Loucy (cell line): ENCODE data around the gene LITAFD.

Experiments
- H2AFZ ChIP-seq: fragments of 200-600 bp; sonication (generic); 2 replicates; pipeline ENCODE4 v1.6.0; 2016; ENCODE audit warnings: antibody characterized with exemption, mild to moderate bottlenecking, low read length, moderate library complexity
- H3F3A ChIP-seq: fragments of 200-600 bp; 2 replicates; pipeline ENCODE4 v1.6.0; 2016; ENCODE audit warnings: antibody characterized with exemption, low read depth, mild to moderate bottlenecking
- H3K27me3 ChIP-seq: fragments of 200-600 bp; sonication (generic); 2 replicates; pipeline ENCODE4 v1.6.1; 2014; ENCODE audit warnings: low read length, mild to moderate bottlenecking; ENCODE audit not compliant: insufficient read depth, poor library complexity, severe bottlenecking
- H3K36me3 ChIP-seq: fragments of 200-600 bp; sonication (generic); 2 replicates; pipeline ENCODE4 v1.6.1; 2016; ENCODE audit warnings: low read length; ENCODE audit not compliant: insufficient read depth
- H3K4me1 ChIP-seq: fragments of 200-600 bp; sonication (generic); 2 replicates; pipeline ENCODE4 v1.5.1; 2014; ENCODE audit warnings: low read length, mild to moderate bottlenecking; ENCODE audit not compliant: insufficient read depth, poor library complexity, severe bottlenecking
- H3K4me2 ChIP-seq: fragments of 200-600 bp; sonication (generic); 2 replicates; pipeline ENCODE4 v1.6.0; 2014; ENCODE audit warnings: antibody characterized with exemption, low read length, low read depth, mild to moderate bottlenecking; ENCODE audit not compliant: poor library complexity, severe bottlenecking
- H3K4me3 ChIP-seq: fragments of 200-600 bp; sonication (generic); 2 replicates; pipeline ENCODE4 v1.5.1; 2014; ENCODE audit warnings: low read length, mild to moderate bottlenecking, mixed read lengths; ENCODE audit not compliant: poor library complexity, severe bottlenecking
- H3K79me2 ChIP-seq: fragments of 200-600 bp; sonication (generic); 2 replicates; pipeline ENCODE4 v1.6.1; 2014; ENCODE audit warnings: low read length; ENCODE audit not compliant: insufficient read depth
- H3K9ac ChIP-seq: fragments of 200-600 bp; sonication (generic); 2 replicates; pipeline ENCODE4 v1.6.0; 2014; ENCODE audit warnings: mild to moderate bottlenecking, low read depth, low read length, moderate library complexity; ENCODE audit not compliant: poor library complexity, severe bottlenecking
- H3K9me2 ChIP-seq: fragments of 200-600 bp; sonication (generic); replicated peaks from 2 replicates; pipeline ENCODE4 v1.6.1; 2016; ENCODE audit warnings: low read depth, low read length, mixed read lengths
- H3K9me3 ChIP-seq: fragments of 200-600 bp; sonication (generic); 2 replicates; pipeline ENCODE4 v1.6.1; 2014; ENCODE audit warnings: mild to moderate bottlenecking, antibody characterized with exemption, low read length, low read depth; ENCODE audit not compliant: insufficient read depth
- H4K20me1 ChIP-seq: fragments of 200-600 bp; sonication (generic); 2 replicates; pipeline ENCODE4 v1.6.0; 2014; ENCODE audit warnings: antibody characterized with exemption, low read length, mild to moderate bottlenecking; ENCODE audit not compliant: insufficient read depth, poor library complexity, severe bottlenecking
- EZH2phosphoT487 ChIP-seq: fragments of 200-600 bp; IDR thresholded peaks from 2 replicates; pipeline ENCODE4 v1.6.1; 2018; ENCODE audit warnings: antibody characterized with exemption, mild to moderate bottlenecking, moderate library complexity, borderline replicate concordance
- TF ChIP-seq, protein P1 (sequence below): fragments of 200-600 bp; sonication (generic); conservative IDR thresholded peaks from 2 replicates; pipeline ENCODE4 v1.5.1; 2014; ENCODE audit warnings: mild to moderate bottlenecking, antibody characterized with exemption, low read length

Gene LITAFD

DNA sequence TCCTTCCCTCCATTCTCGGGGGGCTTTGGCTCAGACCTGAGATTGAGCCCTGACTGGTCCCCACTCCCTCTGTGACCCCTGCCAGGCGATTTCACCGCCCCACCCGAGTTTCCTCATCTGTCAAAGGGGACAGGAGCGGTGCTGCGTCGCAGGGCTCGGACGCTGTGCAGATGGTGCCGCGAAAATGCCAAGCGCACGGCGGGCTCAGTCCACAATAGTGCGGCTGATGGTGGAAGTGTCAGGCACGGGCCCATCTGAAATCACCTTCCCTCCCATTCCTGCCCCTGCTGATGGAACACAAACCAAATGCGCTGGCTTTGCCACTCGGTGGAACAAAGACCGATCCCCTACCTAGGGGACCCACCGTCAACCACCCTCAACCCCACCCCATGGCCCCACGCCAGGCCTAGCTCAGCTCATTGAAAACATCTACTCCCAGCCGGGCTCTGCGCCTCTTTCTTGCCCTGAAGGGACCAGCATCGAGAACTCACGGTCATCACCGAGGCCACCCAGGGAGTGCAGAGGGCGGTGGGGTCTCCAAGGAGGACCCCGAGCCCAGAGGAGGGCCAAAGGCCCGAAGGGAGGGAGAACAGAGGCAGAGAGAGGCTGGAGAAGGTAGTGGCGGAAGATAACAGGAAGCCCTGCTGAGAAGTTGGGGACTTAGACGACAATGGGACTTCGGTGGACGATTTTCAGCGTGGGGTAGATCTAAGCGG lies 14.8 kb upstream of the LITAFD start:
- Histone ChIP-seq H4K20me1 (peaks cover 30% of the 10 kb centered on the region), H3K79me2 (peaks cover 57% of the 10 kb centered on the region), H3K4me3 (peak overlapping the region; percentile 94), H3K36me3 (no peaks in the 10 kb centered on the region), H2AFZ (no peak overlapping the region), H3K9me2 (no peaks in the 10 kb centered on the region), H3K9ac (peak overlapping the region; percentile 92), H3F3A (no peaks in the 10 kb centered on the region), H3K4me1 (peaks cover 14% of the 10 kb centered on the region), H3K9me3 (no peaks in the 10 kb centered on the region), H3K27me3 (no peaks in the 10 kb centered on the region), H3K4me2 (peak overlapping the region; percentile 85)
- TF ChIP-seq, protein P1, sequence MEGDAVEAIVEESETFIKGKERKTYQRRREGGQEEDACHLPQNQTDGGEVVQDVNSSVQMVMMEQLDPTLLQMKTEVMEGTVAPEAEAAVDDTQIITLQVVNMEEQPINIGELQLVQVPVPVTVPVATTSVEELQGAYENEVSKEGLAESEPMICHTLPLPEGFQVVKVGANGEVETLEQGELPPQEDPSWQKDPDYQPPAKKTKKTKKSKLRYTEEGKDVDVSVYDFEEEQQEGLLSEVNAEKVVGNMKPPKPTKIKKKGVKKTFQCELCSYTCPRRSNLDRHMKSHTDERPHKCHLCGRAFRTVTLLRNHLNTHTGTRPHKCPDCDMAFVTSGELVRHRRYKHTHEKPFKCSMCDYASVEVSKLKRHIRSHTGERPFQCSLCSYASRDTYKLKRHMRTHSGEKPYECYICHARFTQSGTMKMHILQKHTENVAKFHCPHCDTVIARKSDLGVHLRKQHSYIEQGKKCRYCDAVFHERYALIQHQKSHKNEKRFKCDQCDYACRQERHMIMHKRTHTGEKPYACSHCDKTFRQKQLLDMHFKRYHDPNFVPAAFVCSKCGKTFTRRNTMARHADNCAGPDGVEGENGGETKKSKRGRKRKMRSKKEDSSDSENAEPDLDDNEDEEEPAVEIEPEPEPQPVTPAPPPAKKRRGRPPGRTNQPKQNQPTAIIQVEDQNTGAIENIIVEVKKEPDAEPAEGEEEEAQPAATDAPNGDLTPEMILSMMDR, result no peak
- TF ChIP-seq EZH2phosphoT487, result no peak

GRCh38 chr16:8867932-8868415 lies 14.2 kb upstream of the LITAFD start:
- H3K4me3 ChIP-seq, result peak overlapping the region; percentile 94
- H3K9ac ChIP-seq, result peak overlapping the region; percentile 92
- no peaks in the 10 kb centered on the region for H3K9me2 ChIP-seq
- peaks cover 51% of the 10 kb centered on the region for H3K79me2 ChIP-seq
- H2AFZ ChIP-seq, result no peak overlapping the region
- no peaks in the 10 kb centered on the region for H3K27me3 ChIP-seq
- no peak for TF ChIP-seq EZH2phosphoT487
- TF ChIP-seq, protein P1, result no peak
- H3K9me3 ChIP-seq, result no peaks in the 10 kb centered on the region
- H3K4me1 ChIP-seq, result peaks cover 14% of the 10 kb centered on the region
- no peaks in the 10 kb centered on the region for H3F3A ChIP-seq
- peaks cover 30% of the 10 kb centered on the region for H4K20me1 ChIP-seq
- H3K36me3 ChIP-seq, result no peaks in the 10 kb centered on the region
- H3K4me2 ChIP-seq, result peak overlapping the region; percentile 85

DNA sequence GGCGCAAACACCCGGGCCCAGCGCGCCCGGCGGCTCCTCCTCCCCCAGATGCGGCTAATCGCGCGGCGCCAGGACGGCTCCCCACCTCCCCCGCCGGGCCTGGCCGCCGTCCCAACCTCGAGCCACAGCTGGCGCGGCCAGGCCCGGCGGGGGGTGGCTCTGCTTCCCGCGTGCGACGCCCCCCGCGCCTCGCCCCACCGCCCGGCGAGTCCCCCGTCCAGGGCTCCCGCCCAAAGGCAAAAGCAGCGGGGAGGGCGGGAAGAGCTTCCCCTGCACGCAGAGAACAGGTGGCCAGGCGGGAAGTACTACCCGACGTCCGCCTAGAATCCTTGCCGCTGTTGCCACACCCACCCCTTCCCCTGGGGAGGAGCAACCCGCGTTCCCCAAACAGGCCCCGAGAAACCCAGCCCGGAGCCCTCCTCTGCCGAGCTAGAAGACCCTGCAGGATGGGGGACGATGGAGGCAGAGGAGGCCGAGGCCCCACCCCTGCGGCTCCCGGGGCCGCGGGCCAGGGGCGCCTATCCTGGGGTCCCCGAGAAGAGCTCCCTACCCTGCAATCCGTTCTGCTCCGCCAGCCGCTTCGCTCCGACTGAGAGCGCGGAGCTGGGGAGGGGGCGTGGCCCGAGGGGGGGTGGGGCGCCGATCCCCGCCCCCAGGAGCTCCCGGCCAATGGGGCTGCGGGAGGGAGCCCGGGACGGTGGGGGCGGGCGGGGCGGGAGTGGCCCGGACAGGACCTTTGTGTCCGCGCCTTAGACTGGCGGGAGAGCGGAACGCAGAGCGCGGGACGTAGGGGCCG lies 13.5 kb upstream of the LITAFD start, which contains the start of gene CARHSP1:
CARHSP1 (minus strand) TSS at position 591 of the 796 bp plus-strand sequence. CDS start 9,678 bp downstream, outside the sequence.
- Histone ChIP-seq H3K4me1 (peaks cover 14% of the 10 kb centered on the region), H3K36me3 (no peaks in the 10 kb centered on the region), H3K9me2 (no peaks in the 10 kb centered on the region), H3K4me2 (peak within 1 kb of the TSS; percentile 85), H3K4me3 (peak within 1 kb of the TSS; percentile 94), H2AFZ (peak within 1 kb of the TSS; percentile 80; the same call in 1 of the 2 replicates), H3K9me3 (no peaks in the 10 kb centered on the region), H3K27me3 (no peaks in the 10 kb centered on the region), H4K20me1 (peaks cover 30% of the 10 kb centered on the region), H3K79me2 (peaks cover 45% of the 10 kb centered on the region), H3K9ac (peak within 1 kb of the TSS; percentile 92), H3F3A (no peaks in the 10 kb centered on the region)
- TF ChIP-seq, protein P1, result no peak
- no peak for TF ChIP-seq EZH2phosphoT487
